ENCODE results near the gene ADSS1. TPM values are rescaled to one million over a fixed set of nuclear protein-coding genes. Genes with fewer than 3 reads are reported as not detected.
A peak's percentile ranks its signal among the peaks of the same experiment; 100 is the strongest.

Gene ADSS1
- total and polyA plus RNA-seq, 8 donors, result 3.5 to 6.8 (median 5.5) TPM

DNA sequence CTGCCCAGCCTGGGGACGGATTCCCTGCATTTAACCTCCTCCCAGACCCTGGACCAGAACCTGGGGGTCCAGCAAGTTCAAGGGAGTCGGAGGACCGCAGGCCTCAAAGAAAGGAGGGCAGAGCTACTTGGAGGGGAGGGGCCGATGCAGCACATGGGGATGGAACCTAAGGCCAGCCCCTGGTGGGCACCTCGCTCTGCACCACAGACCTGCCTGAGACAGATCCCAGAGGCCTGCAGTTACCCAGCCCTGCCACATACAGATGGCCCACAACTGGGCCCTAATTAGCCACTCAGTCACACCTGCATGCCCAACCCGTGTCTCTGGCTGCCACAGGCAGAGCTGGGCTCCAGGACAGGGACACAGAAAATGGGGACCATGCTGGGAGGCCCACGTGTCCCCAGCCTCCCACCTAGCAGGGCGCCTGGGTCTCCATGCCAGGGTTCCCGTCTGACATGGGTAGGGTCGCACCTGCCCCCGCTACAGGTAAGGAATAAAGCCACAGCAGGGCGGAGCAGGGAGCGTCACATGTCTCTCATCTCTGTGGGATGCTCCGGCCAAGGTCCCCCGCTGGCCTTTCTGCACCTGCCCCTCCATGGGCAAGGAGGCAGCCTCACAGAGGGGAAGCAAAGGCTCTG lies 54.8 kb downstream of the ADSS1 start:
- intact Hi-C loops (cut with DNase I), result no loop called here
- Histone ChIP-seq H3K9me3 (no peaks in the 10 kb centered on the region), H3K36me3 (no peaks in the 10 kb centered on the region), H3K27ac (no peak overlapping the region), H3K4me1 (peaks cover 11 to 13% (median 12%) of the 10 kb centered on the region in 3 donors), H3K27me3 (no peaks in the 10 kb centered on the region), H3K4me3 (no peak overlapping the region)
- FAIRE-seq, result no peak
- 89% methylated on average over 15 of the region's 15 CpGs for WGBS, 2 donors
- no peak for ATAC-seq
- TF ChIP-seq, protein P1, sequence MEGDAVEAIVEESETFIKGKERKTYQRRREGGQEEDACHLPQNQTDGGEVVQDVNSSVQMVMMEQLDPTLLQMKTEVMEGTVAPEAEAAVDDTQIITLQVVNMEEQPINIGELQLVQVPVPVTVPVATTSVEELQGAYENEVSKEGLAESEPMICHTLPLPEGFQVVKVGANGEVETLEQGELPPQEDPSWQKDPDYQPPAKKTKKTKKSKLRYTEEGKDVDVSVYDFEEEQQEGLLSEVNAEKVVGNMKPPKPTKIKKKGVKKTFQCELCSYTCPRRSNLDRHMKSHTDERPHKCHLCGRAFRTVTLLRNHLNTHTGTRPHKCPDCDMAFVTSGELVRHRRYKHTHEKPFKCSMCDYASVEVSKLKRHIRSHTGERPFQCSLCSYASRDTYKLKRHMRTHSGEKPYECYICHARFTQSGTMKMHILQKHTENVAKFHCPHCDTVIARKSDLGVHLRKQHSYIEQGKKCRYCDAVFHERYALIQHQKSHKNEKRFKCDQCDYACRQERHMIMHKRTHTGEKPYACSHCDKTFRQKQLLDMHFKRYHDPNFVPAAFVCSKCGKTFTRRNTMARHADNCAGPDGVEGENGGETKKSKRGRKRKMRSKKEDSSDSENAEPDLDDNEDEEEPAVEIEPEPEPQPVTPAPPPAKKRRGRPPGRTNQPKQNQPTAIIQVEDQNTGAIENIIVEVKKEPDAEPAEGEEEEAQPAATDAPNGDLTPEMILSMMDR (IDR thresholded peaks at IDR 0.05), result no peak
- DNase-seq, result peak in 2 of 6 donors; percentile 33 to 71

DNA sequence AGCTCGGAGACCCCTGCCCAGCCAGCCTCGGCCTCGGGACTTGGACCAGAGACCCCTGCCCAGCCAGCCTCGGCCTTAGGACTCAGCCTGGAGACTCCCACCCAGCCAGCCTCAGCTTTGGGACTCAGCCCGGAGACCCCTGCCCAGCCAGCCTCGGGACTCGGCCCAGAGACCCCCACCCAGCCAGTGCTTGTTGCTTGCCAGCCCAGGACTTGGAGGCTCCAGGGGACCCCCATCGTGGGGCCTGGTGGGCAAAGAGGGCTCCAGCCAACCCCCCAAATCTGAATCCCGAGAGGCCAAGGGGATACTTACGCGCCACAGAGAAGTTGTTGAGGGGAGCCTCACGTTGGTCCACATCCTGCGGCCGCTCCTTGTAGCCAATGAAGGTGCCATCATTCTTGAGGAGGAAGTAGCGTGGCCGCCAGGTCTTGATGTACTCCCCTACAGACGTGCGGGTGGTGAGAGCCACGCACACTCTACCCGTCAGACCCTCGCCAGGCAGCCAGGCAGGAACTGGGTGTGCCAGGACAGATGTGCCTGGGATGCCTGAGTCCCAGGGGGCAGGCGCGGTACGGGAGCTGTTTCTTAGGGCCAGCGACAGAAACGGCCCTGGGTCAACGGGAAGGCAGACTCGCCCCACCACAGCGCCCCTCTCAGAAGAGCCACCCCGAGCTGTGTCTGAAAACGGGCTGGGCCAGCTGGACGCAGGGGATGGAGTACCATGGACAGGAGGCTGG lies 55.9 kb downstream of the ADSS1 start:
- H3K36me3 ChIP-seq, result no peaks in the 10 kb centered on the region
- TF ChIP-seq, protein P1 (IDR thresholded peaks at IDR 0.05), result no peak
- ATAC-seq (no peak), FAIRE-seq (no peak), DNase-seq (peak in 2 of 6 donors; percentile 31 to 79)
- H3K27me3 ChIP-seq, result no peaks in the 10 kb centered on the region
- intact Hi-C loops (cut with DNase I), result no loop called here
- no peaks in the 10 kb centered on the region for H3K9me3 ChIP-seq
- no peak overlapping the region for H3K27ac ChIP-seq
- H3K4me3 ChIP-seq, result no peak overlapping the region
- 91 to 94% methylated on average over 32 of the region's 32 CpGs for WGBS, 2 donors
- peaks cover 6 to 8% (median 7%) of the 10 kb centered on the region in 3 donors for H3K4me1 ChIP-seq

- no peak for ATAC-seq
- intact Hi-C loops (cut with DNase I), result no loop called here
These were observed 56.5 kb downstream of the ADSS1 start for GRCh38 chr14:104780513-104781030.

GRCh38 chr14:104781271-104782077 lies 57.4 kb downstream of the ADSS1 start:
- H3K36me3 ChIP-seq, result no peaks in the 10 kb centered on the region
- no peak overlapping the region for H3K27ac ChIP-seq
- intact Hi-C loops (cut with DNase I), result no loop called here
- H3K9me3 ChIP-seq, result no peaks in the 10 kb centered on the region
- 89 to 90% methylated on average over 18 to 20 of the region's 20 CpGs for WGBS, 2 donors
- TF ChIP-seq, protein P1 (IDR thresholded peaks at IDR 0.05), result no peak
- DNase-seq (peak in 2 of 6 donors; percentile 32 to 75), ATAC-seq (no peak), FAIRE-seq (no peak)
- H3K27me3 ChIP-seq, result no peaks in the 10 kb centered on the region
- H3K4me3 ChIP-seq, result no peak overlapping the region
- H3K4me1 ChIP-seq, result no peaks in the 10 kb centered on the region

More at GRCh38 chr14:104780513-104781030, 56.5 kb downstream of the ADSS1 start:
- TF ChIP-seq, protein P1 (IDR thresholded peaks at IDR 0.05), result no peak
- Histone ChIP-seq H3K36me3 (no peaks in the 10 kb centered on the region), H3K4me3 (no peak overlapping the region), H3K27ac (no peak overlapping the region), H3K4me1 (peaks cover 0 to 3% (median under 1%) of the 10 kb centered on the region in 3 donors), H3K9me3 (no peaks in the 10 kb centered on the region), H3K27me3 (no peaks in the 10 kb centered on the region)
- WGBS, 2 donors, result 89 to 90% methylated on average over 24 of the region's 24 CpGs
- no peak for FAIRE-seq
- DNase-seq, result peak in 2 of 6 donors; percentile 39 to 74
